GM12892 (cell line): ENCODE results near the gene GON4L.
"Not testable (repeated sequence)": the region's sequence is repeated elsewhere in the genome, so short reads cannot be mapped to it uniquely, and the experiment has no call there.

Experiments
- DNase-seq: peaks from one replicate; pipeline ENCODE4 v3.0.0; 2011; ENCODE audit not compliant: insufficient read length
- FAIRE-seq: peaks from 2 replicates; lab custom pipeline; 2011; peaks lifted over from hg19 to GRCh38; lab: Jason Lieb, UNC
- POLR2A ChIP-seq: IDR thresholded peaks from 2 replicates; pipeline ENCODE4 v1.6.1; 2011; ENCODE audit warnings: low read depth, low read length, control low read depth
- POLR2AphosphoS5 ChIP-seq: IDR thresholded peaks from 2 replicates; pipeline ENCODE4 v1.6.1; 2011; ENCODE audit warnings: low read depth, low read length, control low read depth
- TAF1 ChIP-seq: IDR thresholded peaks from 2 replicates; pipeline ENCODE4 v1.6.1; 2011; ENCODE audit warnings: low read depth, mild to moderate bottlenecking, control low read depth, low read length, borderline replicate concordance

GON4L gene

DNA sequence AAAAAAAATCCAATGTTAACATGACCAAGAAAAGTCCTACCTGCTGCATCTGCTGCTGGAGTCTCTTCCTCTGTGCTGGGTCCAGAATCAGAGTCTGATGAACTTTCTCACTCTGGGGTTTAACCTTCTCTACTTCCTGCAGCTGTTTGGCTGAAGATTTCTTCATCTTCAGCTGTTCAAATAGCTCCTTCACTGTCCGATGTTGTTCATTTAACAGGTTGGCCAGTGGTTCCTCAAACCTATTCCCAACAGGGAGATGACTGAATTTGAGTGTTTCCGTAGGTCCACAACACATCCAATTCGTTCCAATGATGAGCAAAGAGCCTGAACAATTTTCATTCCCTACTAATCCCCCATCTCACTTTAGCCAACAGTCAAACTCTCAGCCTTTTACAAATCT, 79.4 kb downstream of the GON4L start:
- TF ChIP-seq TAF1 (no peak), POLR2A (no peak), POLR2AphosphoS5 (no peak)
- FAIRE-seq (no peak), DNase-seq (no peak)

DNA sequence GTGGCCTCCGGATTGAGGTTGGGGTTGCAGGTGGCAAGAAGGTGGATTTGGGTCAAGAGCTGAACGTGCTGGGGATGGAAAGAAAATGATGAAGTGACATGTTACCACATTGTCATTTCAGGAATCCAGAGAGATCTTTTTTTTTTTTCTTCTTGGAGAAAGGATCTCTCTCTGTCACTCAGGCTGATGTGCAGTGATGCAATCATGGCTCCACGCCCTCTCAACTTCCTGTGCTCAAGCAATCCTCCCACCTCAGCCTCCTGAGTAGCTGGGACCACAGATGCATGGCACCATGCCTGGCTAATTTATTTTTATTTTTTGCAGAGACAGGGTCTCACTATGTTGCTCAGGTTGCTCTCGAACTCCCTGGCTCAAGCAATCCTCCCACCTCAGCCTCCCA, 80.6 kb downstream of the GON4L start:
- DNase-seq (no peak), FAIRE-seq (no peak)
- TF ChIP-seq POLR2A (no peak), POLR2AphosphoS5 (no peak), TAF1 (no peak)

DNA sequence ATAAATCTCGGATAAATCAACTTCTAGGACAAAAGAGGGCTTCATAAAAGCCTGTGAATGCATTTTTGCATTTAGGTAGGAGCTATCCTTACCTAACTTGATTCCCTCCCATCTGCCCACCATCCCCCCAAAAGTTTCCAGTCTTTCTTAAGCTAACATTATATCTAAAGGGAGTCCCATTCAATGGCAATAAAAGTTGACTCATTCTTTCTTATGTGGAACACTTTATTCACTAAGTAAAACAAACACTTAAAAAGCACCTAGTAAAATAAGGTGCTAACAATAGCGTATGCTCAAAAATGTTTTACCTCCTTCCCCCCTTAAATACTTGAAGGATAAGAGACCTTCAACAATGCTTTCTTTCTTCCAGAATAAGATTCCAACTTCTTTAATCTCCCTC, 83.8 kb downstream of the GON4L start:
- no peak for TF ChIP-seq TAF1
- no peak for TF ChIP-seq POLR2AphosphoS5
- no peak for TF ChIP-seq POLR2A
- DNase-seq: no peak
- no peak for FAIRE-seq

DNA sequence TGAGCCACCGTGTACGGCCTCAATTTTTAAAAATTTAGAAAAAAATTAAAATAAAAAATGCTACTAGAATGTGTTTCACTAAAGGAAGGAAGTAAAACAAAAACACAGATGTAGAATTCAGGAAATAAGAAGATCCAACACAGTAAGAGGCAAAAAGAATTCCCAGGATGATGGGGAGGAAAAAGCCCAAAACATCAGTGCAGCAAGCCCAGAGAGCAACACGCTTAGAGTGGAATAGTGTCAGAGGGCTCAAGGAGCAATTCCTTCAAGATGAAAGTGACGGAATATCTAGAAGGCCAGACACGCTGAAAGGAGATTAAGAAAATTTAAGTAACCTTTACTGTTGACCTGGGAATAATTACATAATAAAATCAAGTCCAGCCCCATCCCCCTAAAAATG, 87.8 kb downstream of the GON4L start:
- TF ChIP-seq POLR2AphosphoS5 (no peak), TAF1 (no peak), POLR2A (no peak)
- DNase-seq (no peak), FAIRE-seq (no peak)

DNA sequence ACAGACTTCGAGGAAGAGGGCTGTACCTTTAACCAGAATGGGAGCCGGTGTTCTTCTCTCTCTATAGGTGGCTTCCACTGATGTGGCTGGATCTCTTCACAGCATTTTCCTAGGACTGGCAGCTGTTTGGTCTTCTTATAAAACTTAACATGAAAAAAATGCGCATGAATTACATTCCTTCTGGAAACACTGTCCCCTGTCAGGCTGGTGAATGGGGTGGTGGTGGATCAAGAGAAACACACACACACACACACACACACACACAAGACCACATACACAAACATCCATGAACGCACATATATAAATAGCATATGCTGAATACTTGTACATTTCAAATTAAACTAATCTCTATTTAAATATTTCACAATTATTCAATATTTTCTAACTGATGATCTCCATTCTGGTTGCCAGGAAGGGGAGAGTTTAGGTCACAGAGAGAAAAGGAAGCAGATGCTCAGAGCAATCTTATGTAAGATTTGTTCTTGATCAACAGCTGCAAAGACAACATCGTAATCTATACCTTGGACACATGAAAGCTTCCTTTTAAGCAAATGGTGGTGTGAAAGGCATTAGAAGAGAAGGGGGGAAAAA, 89.5 kb downstream of the GON4L start:
- not testable (repeated sequence) for FAIRE-seq

DNA sequence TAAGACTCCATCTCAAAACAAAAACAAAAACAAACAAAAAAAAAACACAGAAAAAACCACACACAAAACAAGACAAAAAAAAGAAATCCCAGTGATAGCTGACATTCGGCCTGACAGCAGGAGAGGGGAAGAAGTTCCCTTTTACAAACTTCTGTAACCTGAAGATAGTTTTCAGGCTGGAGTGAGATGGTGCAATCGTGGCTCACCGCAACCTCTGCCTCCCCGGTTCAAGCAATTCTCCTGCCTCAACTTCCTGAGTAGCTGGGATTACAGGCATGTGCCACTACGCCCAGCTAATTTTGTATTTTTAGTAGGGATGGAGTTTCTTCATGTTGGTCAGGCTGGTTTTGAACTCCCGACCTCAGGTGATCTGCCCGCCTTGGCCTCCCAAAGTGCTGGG, 93.0 kb downstream of the GON4L start:
- not testable (repeated sequence) for FAIRE-seq, DNase-seq

More for the DNA sequence above, 89.5 kb downstream of the GON4L start:
- DNase-seq: not testable (repeated sequence)

DNA sequence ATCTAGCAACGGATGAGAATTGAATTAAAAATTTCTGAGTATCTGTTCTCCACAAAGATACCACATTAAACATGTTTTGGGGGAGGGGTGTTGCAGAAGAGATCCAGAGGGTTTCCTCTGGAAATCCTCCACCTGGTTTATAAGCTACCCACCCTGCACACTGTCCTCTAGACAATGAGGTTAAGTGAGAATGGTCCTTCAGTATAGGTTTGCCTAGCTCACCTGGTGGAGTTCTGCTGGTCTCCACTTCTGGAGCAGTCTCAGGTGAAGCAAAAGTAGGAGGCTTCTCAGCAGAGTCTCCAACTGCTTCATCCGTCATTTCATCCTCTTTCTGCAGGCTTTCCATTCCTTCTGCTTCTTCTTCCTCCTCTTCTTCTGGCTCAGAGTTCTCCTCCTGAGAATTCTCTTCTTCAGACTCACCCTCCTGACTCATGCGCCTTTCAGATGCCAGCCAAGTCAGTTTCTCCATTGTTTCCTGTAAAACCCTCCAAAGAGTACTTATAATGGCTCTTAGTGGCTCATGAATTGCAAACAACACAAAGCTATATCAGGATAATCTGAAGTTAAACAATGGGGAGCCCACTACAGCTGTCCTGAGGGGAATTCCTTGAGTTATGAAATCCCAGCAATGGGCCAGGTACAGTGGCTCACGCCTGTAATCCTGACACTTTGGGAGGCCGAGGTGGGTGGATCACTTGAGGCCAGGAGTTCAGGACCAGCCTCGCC, 93.8 kb downstream of the GON4L start:
- not testable (repeated sequence) for FAIRE-seq, DNase-seq

DNA sequence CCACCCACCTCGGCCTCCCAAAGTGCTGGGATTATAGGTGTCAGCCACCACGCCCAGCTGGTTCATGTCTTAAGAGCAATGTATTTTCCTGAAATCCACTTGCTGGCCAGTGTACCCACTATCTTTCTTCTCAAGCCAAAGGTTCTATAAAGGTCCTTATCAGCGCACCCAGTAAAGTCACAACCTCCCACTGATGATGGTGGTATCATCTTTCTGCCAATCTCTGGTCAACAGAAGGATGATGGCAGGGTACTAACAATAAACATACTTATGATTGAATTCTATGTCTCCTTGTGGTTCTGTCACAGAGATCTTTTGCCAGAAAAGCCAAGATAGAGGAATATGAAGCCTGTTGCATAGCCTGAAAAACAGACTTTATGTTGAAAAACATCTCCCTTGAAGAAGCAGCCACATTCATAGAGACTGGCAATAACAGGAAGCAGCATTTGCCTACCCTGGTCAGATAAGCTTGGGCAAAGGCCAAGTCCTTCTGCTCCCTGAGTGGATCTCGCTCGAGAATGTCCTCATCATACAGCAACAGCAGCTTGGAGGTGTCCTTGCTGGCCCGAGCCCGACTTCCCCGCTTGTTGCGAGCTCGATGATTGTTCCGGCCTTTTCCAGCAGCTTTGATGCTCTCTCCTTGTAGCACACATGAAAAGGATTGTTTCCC, 95.1 kb downstream of the GON4L start:
- FAIRE-seq (no peak), DNase-seq (no peak)
- TF ChIP-seq POLR2A (no peak), TAF1 (no peak), POLR2AphosphoS5 (no peak)

DNA sequence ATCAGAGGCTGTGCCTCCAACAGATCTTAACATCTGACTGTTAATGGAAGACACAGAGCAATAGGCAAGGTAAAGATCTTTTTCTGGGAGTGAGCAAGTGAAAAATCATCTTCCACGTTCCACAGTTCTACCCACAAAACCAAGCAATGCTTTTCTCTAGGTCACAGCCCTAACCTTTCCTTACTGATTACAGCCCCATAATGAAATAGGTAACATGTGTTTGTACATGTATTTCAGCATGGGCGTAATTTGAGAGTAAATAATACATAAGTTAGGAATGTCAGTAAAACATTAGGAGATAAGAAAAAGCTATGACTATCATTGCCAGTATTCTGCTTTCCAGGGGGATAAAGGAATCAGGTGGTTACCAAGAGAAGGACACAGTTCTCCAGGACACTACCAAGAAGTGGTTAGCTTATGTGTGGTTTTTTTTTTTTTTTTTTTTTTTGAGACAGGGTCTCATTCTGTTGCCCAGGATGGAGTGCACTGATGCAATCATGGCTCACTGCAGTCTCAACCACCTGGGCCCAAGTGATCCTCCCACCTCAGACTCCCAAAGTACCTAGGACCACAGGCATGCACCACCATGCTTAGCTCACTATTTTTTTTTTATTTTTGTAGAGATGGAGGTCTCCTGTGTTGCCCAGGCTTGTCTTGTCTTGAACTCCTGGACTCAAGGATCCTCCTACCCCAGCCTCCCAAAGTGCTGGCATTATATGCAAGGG, 96.1 kb downstream of the GON4L start:
- DNase-seq (no peak), FAIRE-seq (no peak)
- TF ChIP-seq TAF1: no peak
- no peak for TF ChIP-seq POLR2A
- no peak for TF ChIP-seq POLR2AphosphoS5

DNA sequence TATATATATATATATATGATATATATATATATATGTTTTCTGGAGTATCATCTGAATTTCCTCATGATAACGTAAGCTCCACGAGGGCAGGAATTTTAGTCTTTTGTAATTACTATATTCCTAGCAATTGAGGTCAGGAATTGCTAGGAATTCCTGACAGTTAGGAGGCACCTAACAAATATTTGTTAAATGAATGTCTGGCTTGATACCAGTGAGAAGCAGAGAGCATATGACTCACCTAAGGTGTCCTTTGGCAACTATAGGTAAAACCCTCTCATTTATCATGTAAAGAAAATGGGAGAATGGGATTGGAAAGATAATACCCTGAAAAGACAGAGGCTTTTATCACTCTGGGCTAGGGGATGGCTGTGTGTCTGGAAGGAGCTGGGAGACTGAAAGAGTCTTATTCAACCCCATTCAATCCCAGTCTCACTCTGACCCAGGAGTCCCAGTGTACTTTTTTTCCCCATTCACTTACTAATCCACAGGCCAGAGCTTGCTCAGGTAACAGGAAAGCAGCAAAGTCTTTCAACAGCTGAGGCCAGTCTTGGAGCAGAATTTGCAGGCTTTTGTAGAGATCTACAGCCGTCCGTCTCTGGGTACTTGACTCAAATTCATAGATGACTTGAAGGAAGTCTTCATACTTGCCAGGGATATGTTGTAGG, 96.9 kb downstream of the GON4L start:
- FAIRE-seq: no peak

DNA sequence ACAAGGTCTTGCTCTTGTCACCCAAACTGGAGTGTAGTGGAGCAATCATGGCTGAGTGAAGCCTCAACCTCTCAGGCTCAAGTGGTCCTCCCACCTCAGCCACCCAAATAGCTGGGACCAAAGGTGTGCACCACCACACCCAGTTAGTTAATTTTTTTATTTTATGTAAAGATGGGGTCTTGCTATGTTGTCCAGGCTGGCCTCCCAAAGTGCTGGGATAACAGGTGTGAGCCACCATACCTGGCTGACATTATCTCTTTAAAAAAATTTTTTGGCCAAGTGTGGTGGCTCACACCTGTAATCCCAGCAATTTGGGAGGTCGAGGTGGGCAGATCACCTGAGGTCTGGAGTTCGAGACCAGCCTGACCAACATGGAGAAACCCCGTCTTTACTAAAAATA, 98.0 kb downstream of the GON4L start:
- not testable (repeated sequence) for FAIRE-seq

More for the DNA sequence above, 96.9 kb downstream of the GON4L start:
- TF ChIP-seq TAF1 (no peak), POLR2A (no peak), POLR2AphosphoS5 (no peak)
- no peak for DNase-seq

DNA sequence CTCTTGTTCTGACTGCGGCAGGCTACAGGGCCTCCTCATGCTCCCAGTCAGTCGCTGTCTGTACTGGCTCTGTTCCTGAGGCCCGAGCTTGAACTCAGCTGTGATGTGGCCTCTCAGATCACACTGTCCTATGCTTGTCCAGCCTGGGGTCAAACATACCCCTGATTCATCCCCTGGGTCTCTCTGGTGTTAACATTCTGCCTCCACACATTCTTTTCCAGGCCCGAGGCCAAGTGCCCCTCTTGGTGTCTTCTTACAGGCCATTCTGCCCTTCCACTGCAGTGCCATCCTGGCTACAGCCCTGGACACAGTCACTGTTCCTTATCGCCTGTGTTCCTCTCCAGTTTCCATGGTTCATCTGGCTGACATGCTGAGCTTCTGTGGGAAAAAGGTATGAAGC, 108.9 kb downstream of the GON4L start:
- DNase-seq, FAIRE-seq: not testable (repeated sequence)

More for the DNA sequence above, 98.0 kb downstream of the GON4L start:
- DNase-seq: not testable (repeated sequence)

DNA sequence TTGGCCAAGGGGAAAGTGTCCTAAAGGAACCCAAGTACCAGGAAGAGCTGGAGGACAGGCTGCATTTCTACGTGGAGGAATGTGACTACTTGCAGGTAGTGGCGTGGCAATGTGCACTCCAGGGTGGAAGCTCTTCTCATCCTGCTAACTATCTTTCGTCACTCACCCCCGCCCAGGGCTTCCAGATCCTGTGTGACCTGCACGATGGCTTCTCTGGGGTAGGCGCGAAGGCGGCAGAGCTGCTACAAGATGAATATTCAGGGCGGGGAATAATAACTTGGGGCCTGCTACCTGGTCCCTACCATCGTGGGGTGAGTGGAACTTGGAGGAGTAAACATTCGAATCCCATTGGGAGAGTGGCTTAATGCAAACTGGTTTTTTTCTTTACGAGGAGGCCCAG, 109.4 kb downstream of the GON4L start:
- DNase-seq, FAIRE-seq: not testable (repeated sequence)
